DND-41 (cell line): ENCODE results near the gene HP1BP3.

Experiments used
- ATAC-seq: fragments of 200-7000 bp; cut with Tn5 transposase; 3 replicates; pipeline ENCODE4 v1.9.1; 2021; ENCODE audit warnings: low read depth; ENCODE audit not compliant: insufficient read depth
- DNase-seq: peaks from one replicate; pipeline ENCODE4 v3.0.0-alpha.2; 2020
- H2AFZ ChIP-seq: 2 replicates; pipeline ENCODE4 v1.6.0; 2012; ENCODE audit warnings: low read depth, low read length
- H3K27ac ChIP-seq: 2 replicates; pipeline ENCODE4 v1.5.1; 2012; ENCODE audit warnings: low read length, inconsistent platforms
- H3K27me3 ChIP-seq: fragments of 200-600 bp; sonication (generic); 2 replicates; pipeline ENCODE4 v1.6.0; 2012; ENCODE audit warnings: low read length, mild to moderate bottlenecking, inconsistent platforms; ENCODE audit not compliant: insufficient read depth, poor library complexity
- H3K36me3 ChIP-seq: 2 replicates; pipeline ENCODE4 v1.5.1; 2012; ENCODE audit warnings: low read length, inconsistent platforms; ENCODE audit not compliant: insufficient read depth
- H3K4me1 ChIP-seq: 2 replicates; pipeline ENCODE4 v1.5.1; 2012; ENCODE audit warnings: mild to moderate bottlenecking, low read length; ENCODE audit not compliant: insufficient read depth
- H3K4me2 ChIP-seq: 2 replicates; pipeline ENCODE4 v1.6.0; 2012; ENCODE audit warnings: mild to moderate bottlenecking, moderate library complexity, low read length, inconsistent platforms; ENCODE audit not compliant: insufficient read depth
- H3K4me3 ChIP-seq, 2 experiments: fragments of 200-600 bp in 1 of 2; shearing (Covaris generic) in 1 of 2; 2 replicates each; pipeline ENCODE4 v1.5.1; 2012 to 2016; ENCODE audit warnings: inconsistent platforms in 2 of 2, low read length in 2 of 2, mild to moderate bottlenecking in 2 of 2, low read depth in 1 of 2, moderate library complexity in 1 of 2
- H3K79me2 ChIP-seq: 2 replicates; pipeline ENCODE4 v1.6.0; 2012; ENCODE audit warnings: low read length, inconsistent platforms; ENCODE audit not compliant: insufficient read depth
- H3K9ac ChIP-seq: 2 replicates; pipeline ENCODE4 v1.6.0; 2012; ENCODE audit warnings: low read depth, mild to moderate bottlenecking, inconsistent platforms, low read length, moderate library complexity
- H3K9me3 ChIP-seq: 2 replicates; pipeline ENCODE4 v1.5.1; 2012; ENCODE audit warnings: low read length, moderate library complexity, mild to moderate bottlenecking, inconsistent platforms; ENCODE audit not compliant: insufficient read depth, severe bottlenecking
- H4K20me1 ChIP-seq: 2 replicates; pipeline ENCODE4 v1.6.0; 2012; ENCODE audit warnings: low read length; ENCODE audit not compliant: insufficient read depth
- CTCF ChIP-seq: IDR thresholded peaks from 2 replicates; pipeline ENCODE4 v1.5.1; 2012; ENCODE audit warnings: borderline replicate concordance, low read length, moderate library complexity, mild to moderate bottlenecking; ENCODE audit not compliant: poor library complexity, severe bottlenecking; ENCODE audit errors: extremely low read depth
- EZH2 ChIP-seq: IDR thresholded peaks from 3 replicates; pipeline ENCODE4 v1.6.1; 2012; ENCODE audit warnings: borderline replicate concordance, low read depth, mild to moderate bottlenecking, moderate library complexity, low read length, inconsistent platforms; ENCODE audit not compliant: severe bottlenecking

HP1BP3 gene

GRCh38 chr1:20696397-20697333, 90.4 kb downstream of the HP1BP3 start:
- Histone ChIP-seq H3K27me3 (no peaks in the 10 kb centered on the region), H4K20me1 (no peaks in the 10 kb centered on the region), H3K9me3 (no peaks in the 10 kb centered on the region), H3K27ac (peak overlapping the region; percentile 28), H3K36me3 (no peaks in the 10 kb centered on the region), H3K4me1 (peaks cover 16% of the 10 kb centered on the region), H3K9ac (peak overlapping the region; percentile 55), H3K79me2 (no peaks in the 10 kb centered on the region), H3K4me3 (peak overlapping the region in 1 of 2 experiments; percentile 56; a peak in 3 of 4 replicates), H3K4me2 (peak overlapping the region; percentile 75), H2AFZ (peak overlapping the region; percentile 73)
- TF ChIP-seq EZH2 (no peak), CTCF (peak; percentile 90)
- ATAC-seq (peak; percentile 94), DNase-seq (peak; percentile 82)

- Histone ChIP-seq H3K9me3 (no peaks in the 10 kb centered on the region), H3K4me2 (no peak overlapping the region), H3K4me1 (peaks cover 16% of the 10 kb centered on the region), H3K36me3 (no peaks in the 10 kb centered on the region), H3K9ac (no peak overlapping the region), H3K79me2 (no peaks in the 10 kb centered on the region), H2AFZ (no peak overlapping the region), H3K27me3 (no peaks in the 10 kb centered on the region), H3K27ac (no peak overlapping the region), H3K4me3 (no peak overlapping the region), H4K20me1 (no peaks in the 10 kb centered on the region)
- TF ChIP-seq EZH2 = no peak
- ATAC-seq (no peak), DNase-seq (no peak)
These were observed 91.6 kb downstream of the HP1BP3 start for GRCh38 chr1:20695515-20695914.

- DNase-seq = no peak
- peaks cover 16% of the 10 kb centered on the region for H3K4me1 ChIP-seq
- no peak overlapping the region for H3K9ac ChIP-seq
- H3K36me3 ChIP-seq = no peaks in the 10 kb centered on the region
- TF ChIP-seq EZH2 (no peak), CTCF (no peak)
- no peaks in the 10 kb centered on the region for H3K9me3 ChIP-seq
- no peak overlapping the region for H3K27ac ChIP-seq
- H3K4me2 ChIP-seq = no peak overlapping the region
- no peaks in the 10 kb centered on the region for H3K79me2 ChIP-seq
- H2AFZ ChIP-seq = no peak overlapping the region
- H3K27me3 ChIP-seq = no peaks in the 10 kb centered on the region
- H3K4me3 ChIP-seq = no peak overlapping the region
- H4K20me1 ChIP-seq = no peaks in the 10 kb centered on the region
- no peak for ATAC-seq
These were observed 93.5 kb downstream of the HP1BP3 start for GRCh38 chr1:20693623-20694022.
